COR-L47 (cell line): ENCODE results near the gene HAAO.
"Not testable (repeated sequence)": the region's sequence is repeated elsewhere in the genome, so short reads cannot be mapped to it uniquely, and the experiment has no call there.

Experiments used
- DNase-seq: peaks from one replicate; lab custom pipeline; 2025; lab: John Stamatoyannopoulos, UW

Gene HAAO

GRCh38 chr2:42792583-42793333, at the start of gene HAAO:
HAAO (minus strand) TSS chr2:42792583; CDS start chr2:42792536, 47 bp downstream.
- DNase-seq = no peak

GRCh38 chr2:42841344-42841743, 49.0 kb upstream of the HAAO start:
- DNase-seq = no peak

GRCh38 chr2:42840760-42841159, 48.4 kb upstream of the HAAO start:
- DNase-seq = no peak

GRCh38 chr2:42839809-42840501, 47.6 kb upstream of the HAAO start:
- DNase-seq = no peak

- DNase-seq = no peak
Measured at GRCh38 chr2:42838133-42838532, 45.8 kb upstream of the HAAO start.

GRCh38 chr2:42835577-42836371, 43.4 kb upstream of the HAAO start:
- no peak for DNase-seq

GRCh38 chr2:42834161-42834560, 41.8 kb upstream of the HAAO start:
- no peak for DNase-seq

GRCh38 chr2:42832289-42832634, 39.9 kb upstream of the HAAO start:
- no peak for DNase-seq

- DNase-seq = not testable (repeated sequence)
Measured at GRCh38 chr2:42831575-42832288, 39.3 kb upstream of the HAAO start.

GRCh38 chr2:42830922-42831574, 38.7 kb upstream of the HAAO start:
- no peak for DNase-seq

- DNase-seq = no peak
Measured at GRCh38 chr2:42829671-42830440, 37.5 kb upstream of the HAAO start.

GRCh38 chr2:42828487-42829425, 36.4 kb upstream of the HAAO start:
- peak; percentile 39 for DNase-seq

GRCh38 chr2:42827647-42828486, 35.5 kb upstream of the HAAO start:
- peak; percentile 89 for DNase-seq

GRCh38 chr2:42826231-42826630, 33.8 kb upstream of the HAAO start:
- DNase-seq = no peak

- DNase-seq = no peak
Measured at GRCh38 chr2:42824454-42824807, 32.0 kb upstream of the HAAO start.

GRCh38 chr2:42823744-42824453, 31.5 kb upstream of the HAAO start:
- DNase-seq = no peak

- no peak for DNase-seq
Measured at GRCh38 chr2:42819160-42819559, 26.8 kb upstream of the HAAO start.

GRCh38 chr2:42815726-42816125, 23.3 kb upstream of the HAAO start:
- no peak for DNase-seq
